ENCODE measurements around the gene ADGRB3.

- TF ChIP-seq CTCF (IDR thresholded peaks at IDR 0.05 in 8 of 11, conservative IDR thresholded peaks at IDR 0.05 in 3 of 11) (no peak), POLR2A (IDR thresholded peaks at IDR 0.05) (no peak)
These were observed 755.0 kb downstream of the ADGRB3 start for GRCh38 chr6:69390125-69390524.

Measured in spleen (tissue), 7 donors.